SK-N-MC (cell line): ENCODE measurements around the gene OTUD5.

Source experiments
- EZH2 ChIP-seq: fragments of 200-600 bp; sonication (generic); IDR thresholded peaks from one replicate; pipeline ENCODE4 v1.6.1; 2017; ENCODE audit warnings: antibody characterized with exemption
- POLR2AphosphoS5 ChIP-seq: IDR thresholded peaks from 2 replicates; pipeline ENCODE4 v1.6.1; 2012; ENCODE audit warnings: mild to moderate bottlenecking, low read depth, low read length, borderline replicate concordance

- no peak for TF ChIP-seq POLR2AphosphoS5
- TF ChIP-seq EZH2: no peak
Observed at GRCh38 chrX:48914593-48915493, 42.6 kb downstream of the OTUD5 start.
